VCaP (cell line): Measurements from ENCODE around the gene EPC2.
"Not testable (repeated sequence)": the region's sequence is repeated elsewhere in the genome, so short reads cannot be mapped to it uniquely, and the experiment has no call there.

Experiments
- H3K27ac ChIP-seq: fragments of 450-650 bp; 2 replicates; pipeline ENCODE4 v1.5.1; 2017
- TF ChIP-seq, protein P1 (sequence below): fragments of 450-650 bp; conservative IDR thresholded peaks from 2 replicates; pipeline ENCODE4 v1.5.1; 2017; ENCODE audit warnings: mild to moderate bottlenecking, moderate library complexity

The EPC2 gene

DNA sequence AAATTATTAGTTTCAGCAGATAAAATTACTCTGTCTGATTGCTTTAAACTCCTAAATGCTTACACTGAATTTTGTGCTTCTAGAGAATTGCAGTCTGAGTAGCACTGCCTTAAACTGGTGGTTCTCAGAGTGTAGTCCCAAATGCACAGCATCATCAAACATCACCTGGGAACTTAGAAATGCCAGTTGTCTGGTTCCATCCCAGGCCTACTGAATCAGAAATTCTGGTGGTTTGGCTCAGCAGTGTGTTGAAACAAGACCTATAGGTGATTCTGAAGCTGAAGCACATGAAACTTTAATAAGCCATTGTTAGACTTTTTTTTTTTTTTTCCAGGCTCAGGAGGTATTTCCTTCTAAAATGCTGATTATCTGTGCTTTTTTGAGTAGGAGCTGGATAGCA is 22.0 kb downstream of the EPC2 start:
- TF ChIP-seq, protein P1, sequence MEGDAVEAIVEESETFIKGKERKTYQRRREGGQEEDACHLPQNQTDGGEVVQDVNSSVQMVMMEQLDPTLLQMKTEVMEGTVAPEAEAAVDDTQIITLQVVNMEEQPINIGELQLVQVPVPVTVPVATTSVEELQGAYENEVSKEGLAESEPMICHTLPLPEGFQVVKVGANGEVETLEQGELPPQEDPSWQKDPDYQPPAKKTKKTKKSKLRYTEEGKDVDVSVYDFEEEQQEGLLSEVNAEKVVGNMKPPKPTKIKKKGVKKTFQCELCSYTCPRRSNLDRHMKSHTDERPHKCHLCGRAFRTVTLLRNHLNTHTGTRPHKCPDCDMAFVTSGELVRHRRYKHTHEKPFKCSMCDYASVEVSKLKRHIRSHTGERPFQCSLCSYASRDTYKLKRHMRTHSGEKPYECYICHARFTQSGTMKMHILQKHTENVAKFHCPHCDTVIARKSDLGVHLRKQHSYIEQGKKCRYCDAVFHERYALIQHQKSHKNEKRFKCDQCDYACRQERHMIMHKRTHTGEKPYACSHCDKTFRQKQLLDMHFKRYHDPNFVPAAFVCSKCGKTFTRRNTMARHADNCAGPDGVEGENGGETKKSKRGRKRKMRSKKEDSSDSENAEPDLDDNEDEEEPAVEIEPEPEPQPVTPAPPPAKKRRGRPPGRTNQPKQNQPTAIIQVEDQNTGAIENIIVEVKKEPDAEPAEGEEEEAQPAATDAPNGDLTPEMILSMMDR = no peak
- H3K27ac ChIP-seq = no peak overlapping the region

DNA sequence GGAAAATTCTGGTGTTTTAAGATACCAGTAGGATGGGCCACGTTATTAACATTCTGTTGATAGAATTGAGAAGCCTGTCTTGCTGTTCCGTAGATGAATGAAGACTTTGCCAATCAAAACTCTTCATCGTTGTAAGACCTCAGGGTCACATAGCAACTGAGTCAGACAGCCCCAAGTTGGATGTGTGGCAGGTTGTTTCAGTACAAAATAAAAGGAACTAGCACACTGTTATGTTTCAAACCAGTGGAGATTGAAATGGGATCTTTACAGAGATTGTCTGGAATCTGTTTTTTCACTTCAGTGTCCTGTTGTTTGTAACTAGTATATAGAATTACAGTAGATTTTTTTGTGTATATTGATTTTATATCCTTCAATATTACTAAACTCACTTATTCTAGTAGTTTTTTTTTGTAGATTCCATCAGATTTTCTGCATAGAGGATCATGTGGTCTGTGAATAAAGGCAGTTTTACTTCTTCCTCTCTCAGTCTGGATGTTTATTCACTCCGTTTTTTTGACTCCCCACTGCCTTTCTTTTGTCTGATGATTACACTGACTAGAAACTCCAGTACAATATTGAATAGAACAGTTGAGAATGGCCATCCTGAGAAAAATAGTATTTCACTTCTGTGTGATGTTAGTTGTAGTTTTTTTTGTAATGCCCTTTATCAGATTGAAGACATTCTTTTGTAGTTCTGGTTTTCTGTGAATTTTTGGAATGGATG is 22.7 kb downstream of the EPC2 start:
- TF ChIP-seq, protein P1 = no peak
- H3K27ac ChIP-seq = no peak overlapping the region

DNA sequence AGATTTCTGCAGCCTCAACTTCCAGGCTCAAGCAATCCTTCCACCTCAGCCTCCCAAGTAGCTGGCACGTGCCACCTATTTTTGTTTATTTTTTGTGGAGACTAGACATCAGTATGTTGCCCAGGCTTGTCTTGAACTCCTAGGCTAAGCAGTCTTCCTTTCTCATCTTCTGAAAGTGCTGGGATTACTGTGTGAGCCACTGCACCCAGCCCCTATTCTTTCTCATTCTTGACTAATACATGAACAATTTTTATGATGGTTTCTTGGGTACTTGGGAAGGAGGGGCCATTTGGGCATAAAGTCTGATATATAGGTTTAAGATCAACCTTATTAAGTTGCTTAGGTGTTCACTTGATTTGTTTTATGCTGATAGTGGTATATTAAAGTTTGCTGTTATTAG is 26.2 kb downstream of the EPC2 start:
- TF ChIP-seq, protein P1 = no peak
- no peak overlapping the region for H3K27ac ChIP-seq

DNA sequence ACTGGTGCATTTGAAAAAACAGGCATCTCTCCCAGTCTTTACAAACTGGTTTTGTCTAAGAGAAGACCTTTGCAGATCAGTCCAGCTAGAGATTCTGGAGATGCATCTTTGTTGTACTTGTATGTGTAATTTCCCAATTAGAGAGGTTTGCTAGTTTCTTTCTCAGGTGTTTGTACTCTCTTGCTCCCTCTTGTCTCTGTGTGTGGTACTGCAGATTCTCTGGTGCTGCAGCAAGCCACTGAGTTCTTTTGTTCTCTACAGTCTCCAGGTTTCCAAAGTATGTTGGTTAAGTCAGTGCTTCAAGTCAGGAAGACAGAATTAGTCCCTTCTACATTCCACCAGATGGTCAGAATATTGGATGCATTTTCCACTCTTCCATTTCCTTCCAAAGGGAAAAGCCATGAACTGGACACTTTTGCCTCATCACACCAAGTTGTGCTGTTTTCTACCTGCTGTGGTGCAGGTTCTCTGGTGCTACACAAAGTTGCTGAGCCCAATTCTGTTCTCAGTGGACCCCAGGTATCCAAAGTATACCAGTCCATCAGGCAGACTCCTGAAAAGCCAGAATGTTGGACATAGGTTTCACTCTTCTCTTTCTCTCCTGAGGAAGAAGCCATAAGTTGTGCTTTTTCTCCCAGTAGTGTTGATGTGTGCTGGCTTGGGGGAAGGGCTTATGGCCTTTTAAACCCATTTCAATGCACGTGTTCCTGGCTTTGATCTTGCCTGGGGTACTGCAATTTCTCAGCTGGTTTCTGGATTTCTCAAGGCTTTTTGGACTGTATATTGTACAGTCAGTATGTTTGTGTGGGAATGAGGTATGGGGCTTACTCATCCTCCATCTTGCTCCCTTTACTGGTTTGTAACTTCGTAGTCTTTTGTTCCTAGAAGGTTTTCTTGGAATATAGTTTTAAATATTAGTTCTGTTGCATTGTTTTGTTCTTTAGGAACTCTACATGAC is 29.8 kb downstream of the EPC2 start:
- TF ChIP-seq, protein P1 = peak; percentile 58
- H3K27ac ChIP-seq = no peak overlapping the region

DNA sequence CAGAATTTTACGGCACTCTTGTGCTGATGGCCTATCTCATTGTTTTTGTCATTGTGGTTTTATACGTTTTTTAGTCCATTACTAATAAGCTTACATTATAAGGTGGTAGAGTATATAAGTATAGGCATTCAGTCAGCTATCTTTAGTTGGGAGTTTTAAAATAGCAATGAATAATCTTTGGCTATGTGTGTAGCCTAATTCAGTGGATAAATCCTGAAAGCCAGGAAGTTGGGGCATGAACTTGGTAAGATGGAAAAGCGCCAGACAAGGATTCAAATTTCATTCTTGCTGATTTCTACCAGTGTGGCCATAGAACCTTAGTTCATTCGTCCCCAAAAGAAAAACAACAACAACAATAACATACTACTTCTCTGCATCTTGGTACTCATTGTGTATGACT is 31.2 kb downstream of the EPC2 start:
- TF ChIP-seq, protein P1 = no peak
- no peak overlapping the region for H3K27ac ChIP-seq

DNA sequence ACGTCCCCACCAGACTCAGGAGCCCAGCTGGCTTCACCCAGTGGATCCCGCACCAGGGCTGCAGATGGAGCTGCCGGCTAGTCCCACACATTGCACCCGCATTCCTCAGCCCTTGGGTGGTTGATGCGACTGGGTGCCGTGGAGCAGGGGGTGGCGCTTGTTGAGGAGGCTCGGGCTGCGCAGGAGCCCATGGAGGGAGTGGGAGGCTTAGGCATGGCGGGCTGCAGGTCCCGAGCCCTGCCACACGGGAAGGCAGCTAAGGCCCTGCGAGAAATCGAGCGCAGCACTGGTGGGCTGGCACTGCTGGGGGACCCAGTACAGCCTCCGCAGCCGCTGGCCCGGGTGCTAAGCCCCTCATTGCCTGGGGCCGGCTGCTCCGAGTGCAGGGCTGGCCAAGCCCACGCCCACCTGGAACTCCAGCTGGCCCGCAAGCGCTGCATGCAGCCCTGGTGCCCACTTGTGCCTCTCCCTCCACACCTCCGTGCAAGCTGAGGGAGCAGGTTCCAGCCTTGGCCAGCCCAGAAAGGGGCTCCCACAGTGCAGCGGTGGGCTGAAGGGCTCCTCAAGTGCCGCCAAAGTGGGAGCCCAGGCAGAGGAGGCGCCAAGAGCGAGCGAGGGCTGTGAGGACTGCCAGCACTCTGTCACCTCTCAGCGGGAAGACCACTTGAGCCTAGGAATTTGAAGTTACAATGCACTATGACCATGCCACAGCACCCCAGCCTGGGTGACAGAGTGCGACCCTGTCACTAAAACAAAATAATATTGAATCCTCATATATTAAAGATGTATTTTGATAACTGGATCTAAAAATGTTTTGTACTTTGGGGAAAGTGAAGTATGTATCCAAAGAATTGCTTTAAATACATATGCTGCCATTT is 34.0 kb downstream of the EPC2 start:
- H3K27ac ChIP-seq = not testable (repeated sequence)

DNA sequence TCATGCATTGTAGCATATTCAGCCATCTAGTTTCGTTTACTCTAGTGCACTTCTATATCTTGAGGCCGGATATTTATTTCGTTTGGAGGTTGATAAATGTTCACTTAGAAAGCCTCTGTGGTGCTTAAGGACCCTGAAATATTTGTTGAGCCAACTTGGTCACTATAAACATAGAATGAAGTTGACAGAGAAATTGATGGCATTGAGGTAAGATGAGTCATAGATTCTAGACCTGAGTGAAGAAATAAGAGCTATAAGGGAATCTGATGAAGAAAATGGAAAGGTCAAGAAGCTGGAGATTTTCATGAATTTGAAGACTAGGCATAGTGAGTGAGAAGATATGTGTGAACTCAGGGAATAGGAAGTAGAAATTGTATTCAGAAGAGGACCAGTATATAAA is 35.9 kb downstream of the EPC2 start:
- TF ChIP-seq, protein P1 = no peak
- no peak overlapping the region for H3K27ac ChIP-seq
